Osteoblast (primary cell): ENCODE measurements around the gene RCAN3. TPM values are rescaled to one million over a fixed set of nuclear protein-coding genes. Genes with fewer than 3 reads are reported as not detected.

Experiments
- DNase-seq: peaks from one replicate; pipeline ENCODE4 v3.0.0; 2011; ENCODE audit warnings: low spot score, mixed read lengths; ENCODE audit not compliant: insufficient read length; ENCODE audit errors: missing footprints
- H2AFZ ChIP-seq: 2 replicates; pipeline ENCODE4 v1.6.0; 2011; ENCODE audit warnings: mild to moderate bottlenecking, low read length
- H3K27ac ChIP-seq: 2 replicates; pipeline ENCODE4 v1.5.1; 2011; ENCODE audit warnings: mild to moderate bottlenecking, low read depth, low read length, moderate library complexity
- H3K27me3 ChIP-seq: 2 replicates; pipeline ENCODE4 v1.6.0; 2012; ENCODE audit warnings: mild to moderate bottlenecking, control low read depth, inconsistent platforms, low read length, moderate library complexity; ENCODE audit not compliant: insufficient read depth
- H3K36me3 ChIP-seq: 2 replicates; pipeline ENCODE4 v1.5.1; 2011; ENCODE audit warnings: mild to moderate bottlenecking, low read length, control low read depth, moderate library complexity; ENCODE audit not compliant: insufficient read depth
- H3K4me1 ChIP-seq: 2 replicates; pipeline ENCODE4 v1.5.1; 2011; ENCODE audit warnings: mild to moderate bottlenecking, low read length, control low read depth, moderate library complexity; ENCODE audit not compliant: insufficient read depth
- H3K4me2 ChIP-seq: 2 replicates; pipeline ENCODE4 v1.6.0; 2011; ENCODE audit warnings: mild to moderate bottlenecking, low read length; ENCODE audit not compliant: insufficient read depth
- H3K4me3 ChIP-seq: fragments of 200-600 bp; sonication (generic); 3 replicates; pipeline ENCODE4 v1.5.1; 2012; ENCODE audit warnings: mild to moderate bottlenecking, low read length, inconsistent platforms; ENCODE audit not compliant: insufficient read depth
- H3K79me2 ChIP-seq: 2 replicates; pipeline ENCODE4 v1.6.0; 2012; ENCODE audit warnings: mild to moderate bottlenecking, low read length, control low read depth, inconsistent platforms; ENCODE audit not compliant: insufficient read depth
- H3K9me3 ChIP-seq: 2 replicates; pipeline ENCODE4 v1.5.1; 2011; ENCODE audit warnings: low read depth, low read length, control low read depth
- H4K20me1 ChIP-seq: 2 replicates; pipeline ENCODE4 v1.6.0; 2012; ENCODE audit warnings: mild to moderate bottlenecking, low read length, control low read depth; ENCODE audit not compliant: insufficient read depth
- total RNA-seq: library from RNA; depleted of rRNA; stranded (reverse); fragments of >200 nt; gene quantifications from 2 replicates; pipeline ENCODE4 v1.2.3, GENCODE V29; 2012
- TF ChIP-seq, protein P1 (sequence below): IDR thresholded peaks from 2 replicates; pipeline ENCODE4 v1.5.1; 2011; ENCODE audit warnings: mild to moderate bottlenecking, low read depth, low read length, moderate library complexity; ENCODE audit errors: extremely low read depth

The RCAN3 gene
- total RNA-seq, 1 donor: 1.8 TPM

DNA sequence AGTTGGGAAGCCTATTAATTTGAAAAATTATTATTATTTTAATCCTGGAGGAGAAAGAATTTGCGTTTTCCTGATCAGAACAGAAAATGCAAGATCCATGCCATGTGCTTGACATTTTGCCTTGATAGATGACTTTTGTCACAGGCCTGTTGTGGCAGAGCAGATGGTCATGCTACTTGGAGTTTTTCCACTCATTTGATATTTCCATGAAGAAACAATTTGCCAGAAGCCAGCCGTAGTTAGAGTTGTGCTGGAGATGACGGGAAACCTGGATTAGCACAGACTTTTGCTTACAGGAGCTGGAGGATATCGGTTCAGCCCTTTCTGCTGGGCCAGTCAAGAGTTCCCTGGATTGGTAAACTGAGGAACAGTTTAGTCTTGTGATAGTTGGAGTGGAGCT, 3.2 kb downstream of the RCAN3 start:
- H3K27me3 ChIP-seq: peaks cover 5% of the 10 kb centered on the region
- H3K4me1 ChIP-seq: peaks cover 3% of the 10 kb centered on the region
- H3K79me2 ChIP-seq: no peaks in the 10 kb centered on the region
- H3K9me3 ChIP-seq: no peaks in the 10 kb centered on the region
- DNase-seq: no peak
- no peaks in the 10 kb centered on the region for H4K20me1 ChIP-seq
- H3K27ac ChIP-seq: no peak overlapping the region
- H3K4me3 ChIP-seq: no peak overlapping the region
- TF ChIP-seq, protein P1, sequence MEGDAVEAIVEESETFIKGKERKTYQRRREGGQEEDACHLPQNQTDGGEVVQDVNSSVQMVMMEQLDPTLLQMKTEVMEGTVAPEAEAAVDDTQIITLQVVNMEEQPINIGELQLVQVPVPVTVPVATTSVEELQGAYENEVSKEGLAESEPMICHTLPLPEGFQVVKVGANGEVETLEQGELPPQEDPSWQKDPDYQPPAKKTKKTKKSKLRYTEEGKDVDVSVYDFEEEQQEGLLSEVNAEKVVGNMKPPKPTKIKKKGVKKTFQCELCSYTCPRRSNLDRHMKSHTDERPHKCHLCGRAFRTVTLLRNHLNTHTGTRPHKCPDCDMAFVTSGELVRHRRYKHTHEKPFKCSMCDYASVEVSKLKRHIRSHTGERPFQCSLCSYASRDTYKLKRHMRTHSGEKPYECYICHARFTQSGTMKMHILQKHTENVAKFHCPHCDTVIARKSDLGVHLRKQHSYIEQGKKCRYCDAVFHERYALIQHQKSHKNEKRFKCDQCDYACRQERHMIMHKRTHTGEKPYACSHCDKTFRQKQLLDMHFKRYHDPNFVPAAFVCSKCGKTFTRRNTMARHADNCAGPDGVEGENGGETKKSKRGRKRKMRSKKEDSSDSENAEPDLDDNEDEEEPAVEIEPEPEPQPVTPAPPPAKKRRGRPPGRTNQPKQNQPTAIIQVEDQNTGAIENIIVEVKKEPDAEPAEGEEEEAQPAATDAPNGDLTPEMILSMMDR: no peak
- no peaks in the 10 kb centered on the region for H3K36me3 ChIP-seq
- H3K4me2 ChIP-seq: no peak overlapping the region
- no peak overlapping the region for H2AFZ ChIP-seq

DNA sequence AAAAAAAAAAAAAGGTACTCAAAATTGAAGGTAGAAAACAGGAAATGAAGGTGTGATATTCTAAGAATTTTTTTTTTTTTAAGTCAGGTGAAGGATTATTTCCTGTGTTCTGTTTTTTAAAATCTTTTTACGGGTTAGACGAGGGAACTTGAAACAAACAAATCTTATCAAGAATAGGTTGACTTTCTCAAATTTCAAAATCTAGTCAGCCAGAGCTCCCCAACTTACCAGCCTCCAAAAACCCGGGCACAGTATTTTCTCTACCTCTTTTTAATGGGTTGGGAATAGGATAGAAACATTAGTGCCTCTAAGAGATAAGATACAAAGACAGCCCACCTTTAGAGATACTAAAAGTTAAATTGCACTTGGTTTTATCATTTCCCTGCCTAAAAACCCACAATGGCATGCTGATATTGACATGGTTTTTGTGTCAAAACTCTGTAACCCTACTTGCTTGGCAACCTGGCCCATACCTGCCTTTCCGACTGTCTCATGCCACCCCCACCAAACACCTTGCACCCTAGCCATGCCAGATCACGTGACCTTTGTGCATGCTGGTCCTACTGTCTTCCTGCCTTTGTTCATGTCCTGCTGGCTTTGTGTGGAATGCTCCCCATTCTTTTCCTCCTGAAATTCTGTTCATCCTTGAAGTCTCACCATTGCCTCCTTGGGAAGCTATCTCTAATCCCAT, 4.2 kb downstream of the RCAN3 start:
- no peaks in the 10 kb centered on the region for H3K9me3 ChIP-seq
- peaks cover 5% of the 10 kb centered on the region for H3K27me3 ChIP-seq
- H3K79me2 ChIP-seq: no peaks in the 10 kb centered on the region
- no peaks in the 10 kb centered on the region for H3K36me3 ChIP-seq
- no peak overlapping the region for H3K27ac ChIP-seq
- no peaks in the 10 kb centered on the region for H3K4me1 ChIP-seq
- TF ChIP-seq, protein P1: no peak
- no peak overlapping the region for H3K4me3 ChIP-seq
- no peak for DNase-seq
- H4K20me1 ChIP-seq: no peaks in the 10 kb centered on the region
- H3K4me2 ChIP-seq: no peak overlapping the region
- H2AFZ ChIP-seq: no peak overlapping the region

DNA sequence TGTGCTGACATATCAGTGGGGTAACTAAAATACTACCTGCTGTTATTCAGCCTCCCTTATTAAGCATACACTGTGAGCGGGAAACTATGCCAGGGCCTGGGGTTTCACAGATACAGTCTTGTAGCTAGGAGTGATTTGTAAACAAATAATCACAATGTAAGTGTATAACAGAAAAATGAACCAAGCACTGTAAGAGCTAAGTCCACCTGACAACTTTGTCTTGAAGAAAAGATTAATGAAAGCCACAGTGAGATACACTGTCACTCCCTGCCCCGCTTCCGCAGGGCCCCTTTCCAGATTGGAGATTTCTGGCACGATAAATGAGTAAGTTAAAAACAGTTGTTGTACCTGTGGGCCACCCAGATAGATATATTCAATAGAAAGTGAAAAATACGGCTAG, 4.8 kb downstream of the RCAN3 start:
- Histone ChIP-seq H3K36me3 (no peaks in the 10 kb centered on the region), H3K9me3 (no peaks in the 10 kb centered on the region), H3K4me2 (no peak overlapping the region), H4K20me1 (no peaks in the 10 kb centered on the region), H3K27ac (no peak overlapping the region), H3K79me2 (no peaks in the 10 kb centered on the region), H3K4me3 (no peak overlapping the region), H3K27me3 (peaks cover 5% of the 10 kb centered on the region), H2AFZ (no peak overlapping the region), H3K4me1 (no peaks in the 10 kb centered on the region)
- TF ChIP-seq, protein P1: no peak
- DNase-seq: no peak

DNA sequence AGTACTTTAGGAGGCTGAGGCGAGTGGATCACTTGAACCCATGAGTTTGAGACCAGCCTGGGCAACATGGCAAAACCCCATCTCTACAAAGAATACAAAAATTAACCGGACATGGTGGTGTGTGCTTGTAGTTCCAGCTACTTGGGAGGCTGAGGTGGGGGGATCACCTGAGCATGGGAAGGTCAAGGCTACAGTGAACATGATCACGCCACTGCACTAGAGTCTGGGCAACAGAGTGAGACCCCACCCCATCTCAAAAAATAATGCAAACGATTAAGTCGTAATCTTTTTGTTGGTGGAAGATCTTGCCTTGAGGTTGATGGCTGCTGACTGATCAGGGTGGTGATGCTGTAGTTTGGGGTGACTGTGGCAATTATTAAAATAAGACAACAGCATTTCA, 6.3 kb downstream of the RCAN3 start:
- no peaks in the 10 kb centered on the region for H3K9me3 ChIP-seq
- DNase-seq: no peak
- H3K4me2 ChIP-seq: no peak overlapping the region
- no peaks in the 10 kb centered on the region for H3K79me2 ChIP-seq
- H3K27me3 ChIP-seq: no peaks in the 10 kb centered on the region
- H3K4me3 ChIP-seq: no peak overlapping the region
- H4K20me1 ChIP-seq: no peaks in the 10 kb centered on the region
- H3K27ac ChIP-seq: no peak overlapping the region
- H3K36me3 ChIP-seq: no peaks in the 10 kb centered on the region
- H2AFZ ChIP-seq: no peak overlapping the region
- H3K4me1 ChIP-seq: no peaks in the 10 kb centered on the region
- TF ChIP-seq, protein P1: no peak
